GM20431 (cell line): ENCODE results near the gene COL18A1.

Experiments
- in situ Hi-C: fragments of 300-500 bp; cut with MseI, MboI; formaldehyde crosslinking; loops from one replicate; pipeline ENCODE4 v1.15.0; 2020; ENCODE audit warnings: low sequenced_read_pairs; ENCODE audit not compliant: unreplicated experiment

The COL18A1 gene

GRCh38 chr21:45481977-45482898 is 77.3 kb downstream of the COL18A1 start:
- in situ Hi-C loops = no loop called here

GRCh38 chr21:45482899-45483821 is 78.2 kb downstream of the COL18A1 start:
- in situ Hi-C loops = no loop called here

GRCh38 chr21:45484318-45484717 is 79.4 kb downstream of the COL18A1 start:
- in situ Hi-C loops = no loop called here

- in situ Hi-C loops = no loop called here
Observed at GRCh38 chr21:45485686-45486442, 80.9 kb downstream of the COL18A1 start.

GRCh38 chr21:45486443-45487160 is 81.6 kb downstream of the COL18A1 start:
- in situ Hi-C loops = no loop called here

GRCh38 chr21:45487161-45487806 is 82.3 kb downstream of the COL18A1 start:
- in situ Hi-C loops = no loop called here

GRCh38 chr21:45487891-45488600 is 83.1 kb downstream of the COL18A1 start:
- in situ Hi-C loops = no loop called here

GRCh38 chr21:45488931-45489721 is 84.2 kb downstream of the COL18A1 start:
- in situ Hi-C loops = no loop called here

- in situ Hi-C loops = no loop called here
Observed at GRCh38 chr21:45489722-45489982, 84.7 kb downstream of the COL18A1 start.

- in situ Hi-C loops = no loop called here
Observed at GRCh38 chr21:45490049-45490731, 85.2 kb downstream of the COL18A1 start.

- in situ Hi-C loops = no loop called here
Observed at GRCh38 chr21:45491056-45491455, 86.1 kb downstream of the COL18A1 start.

GRCh38 chr21:45491623-45492022 is 86.7 kb downstream of the COL18A1 start:
- in situ Hi-C loops = no loop called here

- in situ Hi-C loops = no loop called here
Observed at GRCh38 chr21:45492765-45493164, 87.8 kb downstream of the COL18A1 start.

- in situ Hi-C loops = no loop called here
Observed at GRCh38 chr21:45493401-45494001, 88.5 kb downstream of the COL18A1 start.

- in situ Hi-C loops = no loop called here
Observed at GRCh38 chr21:45494135-45494850, 89.3 kb downstream of the COL18A1 start.
